AG04450 (cell line): ENCODE measurements around the gene SSUH2. TPM values are rescaled to one million over a fixed set of nuclear protein-coding genes. Genes with fewer than 3 reads are reported as not detected.

ENCODE experiments used
- CTCF ChIA-PET: fragments of 300-600, 350-600 bp; formaldehyde crosslinking; extraction: SDS; loops from one replicate; lab custom pipeline; 2022; ENCODE audit warnings: antibody characterized with exemption, inconsistent platforms; lab: Charles Lee
- POLR2A ChIA-PET: fragments of 350-600 bp; formaldehyde crosslinking; extraction: SDS; loops from one replicate; lab custom pipeline; 2021; ENCODE audit warnings: antibody characterized with exemption, inconsistent platforms; lab: Yijun Ruan, JAX
- DNase-seq: peaks from one replicate; pipeline ENCODE4 v3.0.0-alpha.2; 2011; ENCODE audit warnings: low read depth, low spot score
- H3K27ac ChIP-seq: one replicate; pipeline ENCODE4 v1.5.1; 2012; ENCODE audit warnings: low read depth, low read length, control low read depth
- H3K27me3 ChIP-seq: one replicate; pipeline ENCODE4 v1.6.0; 2012; ENCODE audit warnings: low read length; ENCODE audit not compliant: control insufficient read depth, insufficient read depth
- H3K4me3 ChIP-seq: 2 replicates; pipeline ENCODE4 v1.5.1; 2011; ENCODE audit warnings: mild to moderate bottlenecking, low read depth, low read length, control low read depth
- H3K9me3 ChIP-seq: 2 replicates; pipeline ENCODE4 v1.5.1; 2012; ENCODE audit warnings: low read length; ENCODE audit not compliant: control insufficient read depth, insufficient read depth
- CTCF ChIP-seq: IDR thresholded peaks from 2 replicates; pipeline ENCODE4 v1.5.1; 2011; ENCODE audit warnings: low read depth, low read length, control low read depth, inconsistent platforms
- polyA plus RNA-seq: library from polyadenylated mRNA; depleted of rRNA; stranded (reverse); fragments of >200 nt; gene quantifications from 2 replicates; pipeline ENCODE4 v1.2.3, GENCODE V29; 2011

The SSUH2 gene
- polyA plus RNA-seq, 1 experiment, result 0.09 TPM

DNA sequence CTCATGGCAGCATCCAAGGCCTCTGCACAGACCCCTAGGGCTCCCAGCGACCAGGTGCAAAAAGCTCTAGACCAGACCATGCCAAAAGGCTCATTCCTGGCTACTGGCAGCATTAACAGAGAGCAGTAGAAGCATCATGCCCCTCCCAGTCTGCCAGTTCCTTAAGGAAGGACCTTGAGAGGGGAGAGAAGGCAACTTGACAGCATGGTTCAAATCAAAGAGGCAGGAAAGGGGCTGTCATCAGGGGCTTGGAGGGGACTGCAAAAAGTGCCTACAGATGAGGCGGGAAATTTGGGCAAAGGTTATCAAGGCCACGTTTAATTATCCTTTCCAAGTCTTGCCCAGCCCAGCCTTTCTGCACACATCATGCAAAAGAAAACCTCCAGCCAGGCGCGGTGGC lies 64.7 kb downstream of the SSUH2 start:
- DNase-seq, result no peak
- ChIA-PET POLR2A (no interaction called here), CTCF (interaction anchor here (0.6 to 1.9 kb wide), 2 partner anchors 18 to 42 kb away, joined by 3 to 6 read pairs; no protein-coding TSS in a partner anchor)
- no peak for TF ChIP-seq CTCF
- H3K27ac ChIP-seq, result no peak overlapping the region
- no peak overlapping the region for H3K4me3 ChIP-seq
- no peaks in the 10 kb centered on the region for H3K9me3 ChIP-seq
- no peaks in the 10 kb centered on the region for H3K27me3 ChIP-seq

GRCh38 chr3:8579096-8579495 lies 65.5 kb downstream of the SSUH2 start:
- no peak for TF ChIP-seq CTCF
- POLR2A ChIA-PET, result interaction anchor here (0.6 kb wide), 1 partner anchor 133 kb away, joined by 3 read pairs; no protein-coding TSS in a partner anchor
- H3K9me3 ChIP-seq, result no peaks in the 10 kb centered on the region
- H3K4me3 ChIP-seq, result no peak overlapping the region
- CTCF ChIA-PET, result interaction anchor here (1.9 kb wide), 1 partner anchor 43 kb away, joined by 6 read pairs; no protein-coding TSS in a partner anchor
- H3K27me3 ChIP-seq, result no peaks in the 10 kb centered on the region
- no peak for DNase-seq
- H3K27ac ChIP-seq, result no peak overlapping the region

- Histone ChIP-seq H3K4me3 (no peak overlapping the region), H3K27ac (no peak overlapping the region), H3K27me3 (no peaks in the 10 kb centered on the region), H3K9me3 (no peaks in the 10 kb centered on the region)
- POLR2A ChIA-PET, result interaction anchor here (0.9 to 2.7 kb wide), 5 partner anchors 18 to 94 kb away, joined by 3 to 23 read pairs (median 16); partner anchors contain the start of gene LMCD1
- DNase-seq, result no peak
- TF ChIP-seq CTCF, result no peak
- CTCF ChIA-PET, result interaction anchor here (1.0 to 4.9 kb wide), 2 partner anchors 135 to 254 kb away, joined by 6 to 29 read pairs; no protein-coding TSS in a partner anchor
These were observed 66.3 kb downstream of the SSUH2 start for GRCh38 chr3:8578282-8578681.

DNA sequence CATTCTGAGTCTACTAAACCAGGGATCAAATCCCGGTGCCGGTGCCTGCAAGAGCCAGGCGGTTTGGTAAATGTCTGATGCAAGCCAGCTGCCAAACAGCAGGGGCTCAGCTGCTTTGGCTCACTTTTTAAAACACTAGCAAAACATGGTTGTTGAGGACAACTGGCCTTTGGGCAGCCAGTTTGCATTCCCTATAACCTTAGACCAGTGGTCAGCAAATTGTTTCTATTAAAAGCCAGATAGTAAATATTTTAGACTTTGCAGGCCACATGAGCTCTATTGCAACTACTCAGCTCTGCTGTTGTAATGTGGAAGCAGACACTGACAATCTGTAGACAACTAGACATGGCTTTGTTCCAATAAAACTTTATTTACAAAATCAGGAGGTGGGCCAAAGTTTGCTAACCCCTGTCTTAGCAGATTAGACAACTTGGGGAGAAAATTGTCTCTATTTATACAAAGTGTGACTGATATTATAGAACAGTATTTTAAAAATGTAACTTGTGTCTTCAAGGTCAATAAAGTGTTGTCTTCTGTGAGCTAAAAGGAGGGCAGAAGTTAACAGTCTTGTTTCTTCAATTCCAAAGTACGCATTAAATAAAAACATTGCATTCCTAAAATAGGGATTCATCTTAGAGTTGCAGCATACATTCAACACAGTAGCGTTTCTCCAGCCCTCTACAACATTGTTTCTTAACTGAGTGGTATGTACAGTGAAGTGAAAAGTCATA lies 67.6 kb downstream of the SSUH2 start:
- ChIA-PET POLR2A (interaction anchor here (0.7 to 2.7 kb wide), 25 partner anchors 13 to 210 kb away, joined by 3 to 23 read pairs (median 5); partner anchors contain the start of gene LMCD1), CTCF (interaction anchor here (1.0 to 4.9 kb wide), 4 partner anchors 16 to 252 kb away, joined by 3 to 29 read pairs (median 6); no protein-coding TSS in a partner anchor)
- Histone ChIP-seq H3K9me3 (no peaks in the 10 kb centered on the region), H3K27ac (peak overlapping the region; percentile 94), H3K4me3 (no peak overlapping the region), H3K27me3 (no peaks in the 10 kb centered on the region)
- peak; percentile 91 for DNase-seq
- no peak for TF ChIP-seq CTCF

- no peak for TF ChIP-seq CTCF
- POLR2A ChIA-PET, result interaction anchor here (0.8 to 2.7 kb wide), 19 partner anchors 13 to 134 kb away, joined by 3 to 23 read pairs (median 5); partner anchors contain the start of gene LMCD1
- CTCF ChIA-PET, result interaction anchor here (1.1 to 4.9 kb wide), 3 partner anchors 17 to 133 kb away, joined by 3 to 29 read pairs (median 7); no protein-coding TSS in a partner anchor
These were observed 68.2 kb downstream of the SSUH2 start for GRCh38 chr3:8576436-8576835.

More at GRCh38 chr3:8576436-8576835, 68.2 kb downstream of the SSUH2 start:
- no peak overlapping the region for H3K4me3 ChIP-seq
- no peaks in the 10 kb centered on the region for H3K9me3 ChIP-seq
- no peak for DNase-seq
- H3K27ac ChIP-seq, result peak overlapping the region; percentile 89
- H3K27me3 ChIP-seq, result no peaks in the 10 kb centered on the region
